GM12873 (cell line): ENCODE measurements around the gene MYCBPAP.

Experiments
- CTCF ChIP-seq: IDR thresholded peaks from 2 replicates; pipeline ENCODE4 v1.5.1; 2012; ENCODE audit warnings: low read depth, mild to moderate bottlenecking, moderate library complexity, low read length, control low read depth; ENCODE audit not compliant: insufficient read depth; ENCODE audit errors: missing control alignments

The MYCBPAP gene

DNA sequence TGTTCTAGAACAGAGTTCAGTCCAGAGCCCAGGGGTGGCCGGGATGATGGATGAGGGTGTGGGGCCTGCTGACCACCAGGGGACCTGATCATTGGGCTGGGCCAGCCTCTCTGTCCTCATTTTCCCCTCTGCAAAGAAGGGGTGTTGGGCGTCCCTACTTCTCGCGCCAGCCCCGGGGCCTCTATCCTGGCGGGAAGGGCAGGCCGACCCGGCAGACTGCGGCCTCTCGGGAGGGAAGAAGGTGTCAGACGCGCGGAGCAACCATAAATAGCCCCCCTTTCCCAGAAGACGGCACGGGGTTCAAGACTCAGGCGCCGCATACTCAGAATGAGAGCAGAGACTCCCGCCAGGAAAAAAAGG, 50.3 kb downstream of the MYCBPAP start:
- no peak for TF ChIP-seq CTCF

GRCh38 chr17:50558941-50559614, 50.8 kb downstream of the MYCBPAP start:
- TF ChIP-seq CTCF, result no peak

GRCh38 chr17:50559674-50560184, 51.5 kb downstream of the MYCBPAP start:
- no peak for TF ChIP-seq CTCF

- no peak for TF ChIP-seq CTCF
These were observed 52.1 kb downstream of the MYCBPAP start, which contains the start of gene CACNA1G for GRCh38 chr17:50560185-50560824. TSS of gene CACNA1G (plus strand) at chr17:50560715. CDS start at chr17:50561460, 745 bp downstream.

GRCh38 chr17:50560931-50561745, 52.9 kb downstream of the MYCBPAP start:
- TF ChIP-seq CTCF, result no peak

DNA sequence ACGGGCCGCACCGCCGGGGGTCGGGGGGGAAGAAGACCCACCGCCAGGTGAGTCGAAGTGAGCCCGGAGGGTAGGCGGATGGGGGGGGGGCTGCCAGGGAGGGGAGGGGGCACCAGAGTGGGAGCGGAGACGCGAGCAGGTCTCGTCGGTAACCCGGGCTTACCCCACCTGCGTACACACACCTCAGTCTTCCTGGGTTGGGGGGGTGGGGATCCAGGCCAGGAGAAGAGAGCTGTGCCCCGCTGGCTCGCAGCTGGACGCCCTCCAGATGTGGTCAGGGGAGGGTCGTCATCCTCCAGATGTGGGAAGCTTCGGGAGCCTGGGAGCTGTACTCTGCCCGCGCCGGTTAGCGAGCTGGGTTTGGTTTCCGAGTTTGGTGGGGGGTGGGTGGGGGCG, 53.5 kb downstream of the MYCBPAP start:
- no peak for TF ChIP-seq CTCF
